DND-41 (cell line): Measurements from ENCODE around the gene C9orf72.
A peak's percentile ranks its signal among the peaks of the same experiment; 100 is the strongest.

Source experiments
- ATAC-seq: fragments of 200-7000 bp; cut with Tn5 transposase; 3 replicates; pipeline ENCODE4 v1.9.1; 2021; ENCODE audit warnings: low read depth; ENCODE audit not compliant: insufficient read depth
- DNase-seq: peaks from one replicate; pipeline ENCODE4 v3.0.0-alpha.2; 2020
- H2AFZ ChIP-seq: 2 replicates; pipeline ENCODE4 v1.6.0; 2012; ENCODE audit warnings: low read depth, low read length
- H3K27ac ChIP-seq: 2 replicates; pipeline ENCODE4 v1.5.1; 2012; ENCODE audit warnings: low read length, inconsistent platforms
- H3K27me3 ChIP-seq: fragments of 200-600 bp; sonication (generic); 2 replicates; pipeline ENCODE4 v1.6.0; 2012; ENCODE audit warnings: low read length, mild to moderate bottlenecking, inconsistent platforms; ENCODE audit not compliant: insufficient read depth, poor library complexity
- H3K36me3 ChIP-seq: 2 replicates; pipeline ENCODE4 v1.5.1; 2012; ENCODE audit warnings: low read length, inconsistent platforms; ENCODE audit not compliant: insufficient read depth
- H3K4me1 ChIP-seq: 2 replicates; pipeline ENCODE4 v1.5.1; 2012; ENCODE audit warnings: mild to moderate bottlenecking, low read length; ENCODE audit not compliant: insufficient read depth
- H3K4me2 ChIP-seq: 2 replicates; pipeline ENCODE4 v1.6.0; 2012; ENCODE audit warnings: mild to moderate bottlenecking, moderate library complexity, low read length, inconsistent platforms; ENCODE audit not compliant: insufficient read depth
- H3K4me3 ChIP-seq, 2 experiments: fragments of 200-600 bp in 1 of 2; shearing (Covaris generic) in 1 of 2; 2 replicates each; pipeline ENCODE4 v1.5.1; 2012 to 2016; ENCODE audit warnings: inconsistent platforms in 2 of 2, low read length in 2 of 2, mild to moderate bottlenecking in 2 of 2, low read depth in 1 of 2, moderate library complexity in 1 of 2
- H3K79me2 ChIP-seq: 2 replicates; pipeline ENCODE4 v1.6.0; 2012; ENCODE audit warnings: low read length, inconsistent platforms; ENCODE audit not compliant: insufficient read depth
- H3K9ac ChIP-seq: 2 replicates; pipeline ENCODE4 v1.6.0; 2012; ENCODE audit warnings: low read depth, mild to moderate bottlenecking, inconsistent platforms, low read length, moderate library complexity
- H3K9me3 ChIP-seq: 2 replicates; pipeline ENCODE4 v1.5.1; 2012; ENCODE audit warnings: low read length, moderate library complexity, mild to moderate bottlenecking, inconsistent platforms; ENCODE audit not compliant: insufficient read depth, severe bottlenecking
- H4K20me1 ChIP-seq: 2 replicates; pipeline ENCODE4 v1.6.0; 2012; ENCODE audit warnings: low read length; ENCODE audit not compliant: insufficient read depth
- CTCF ChIP-seq: IDR thresholded peaks from 2 replicates; pipeline ENCODE4 v1.5.1; 2012; ENCODE audit warnings: borderline replicate concordance, low read length, moderate library complexity, mild to moderate bottlenecking; ENCODE audit not compliant: poor library complexity, severe bottlenecking; ENCODE audit errors: extremely low read depth
- EZH2 ChIP-seq: IDR thresholded peaks from 3 replicates; pipeline ENCODE4 v1.6.1; 2012; ENCODE audit warnings: borderline replicate concordance, low read depth, mild to moderate bottlenecking, moderate library complexity, low read length, inconsistent platforms; ENCODE audit not compliant: severe bottlenecking

C9orf72 gene

GRCh38 chr9:27554712-27555111 lies 18.6 kb downstream of the C9orf72 start:
- no peaks in the 10 kb centered on the region for H3K27me3 ChIP-seq
- ATAC-seq (no peak), DNase-seq (no peak)
- no peaks in the 10 kb centered on the region for H3K79me2 ChIP-seq
- no peak overlapping the region for H3K4me3 ChIP-seq
- no peak overlapping the region for H2AFZ ChIP-seq
- peaks cover 4% of the 10 kb centered on the region; the same call in 1 of the 2 replicates for H3K36me3 ChIP-seq
- no peak overlapping the region for H3K9ac ChIP-seq
- H3K9me3 ChIP-seq = no peaks in the 10 kb centered on the region
- H3K27ac ChIP-seq = no peak overlapping the region
- TF ChIP-seq CTCF = no peak
- TF ChIP-seq EZH2 = no peak
- H4K20me1 ChIP-seq = no peaks in the 10 kb centered on the region
- H3K4me2 ChIP-seq = no peak overlapping the region
- H3K4me1 ChIP-seq = no peaks in the 10 kb centered on the region

GRCh38 chr9:27549196-27549755 lies 24.0 kb downstream of the C9orf72 start:
- H3K4me3 ChIP-seq = no peak overlapping the region
- TF ChIP-seq EZH2 (no peak), CTCF (no peak)
- H2AFZ ChIP-seq = no peak overlapping the region
- no peak overlapping the region for H3K4me2 ChIP-seq
- H3K27me3 ChIP-seq = no peaks in the 10 kb centered on the region
- no peaks in the 10 kb centered on the region for H3K79me2 ChIP-seq
- H4K20me1 ChIP-seq = no peaks in the 10 kb centered on the region
- peaks cover 3% of the 10 kb centered on the region; the same call in 1 of the 2 replicates for H3K36me3 ChIP-seq
- ATAC-seq (no peak), DNase-seq (no peak)
- no peaks in the 10 kb centered on the region for H3K9me3 ChIP-seq
- H3K27ac ChIP-seq = no peak overlapping the region
- no peak overlapping the region for H3K9ac ChIP-seq
- H3K4me1 ChIP-seq = no peaks in the 10 kb centered on the region

GRCh38 chr9:27548055-27548741 lies 25.1 kb downstream of the C9orf72 start:
- H3K4me1 ChIP-seq = no peaks in the 10 kb centered on the region
- no peak overlapping the region for H3K27ac ChIP-seq
- no peaks in the 10 kb centered on the region for H3K27me3 ChIP-seq
- peak; percentile 51 for TF ChIP-seq CTCF
- TF ChIP-seq EZH2 = no peak
- H3K4me3 ChIP-seq = no peak overlapping the region
- ATAC-seq (peak; percentile 59; the same call in 2 of the 3 replicates), DNase-seq (no peak)
- H4K20me1 ChIP-seq = no peaks in the 10 kb centered on the region
- no peaks in the 10 kb centered on the region for H3K79me2 ChIP-seq
- H3K9ac ChIP-seq = no peak overlapping the region
- 0 out of 2 replicates have a peak, but pooled peaks cover 3% of the 10 kb centered on the region for H3K36me3 ChIP-seq
- no peak overlapping the region for H3K4me2 ChIP-seq
- H3K9me3 ChIP-seq = no peaks in the 10 kb centered on the region
- H2AFZ ChIP-seq = no peak overlapping the region
